Measurements from ENCODE around the gene KHDRBS2.
A peak's percentile ranks its signal among the peaks of the same experiment; 100 is the strongest.

The KHDRBS2 gene

DNA sequence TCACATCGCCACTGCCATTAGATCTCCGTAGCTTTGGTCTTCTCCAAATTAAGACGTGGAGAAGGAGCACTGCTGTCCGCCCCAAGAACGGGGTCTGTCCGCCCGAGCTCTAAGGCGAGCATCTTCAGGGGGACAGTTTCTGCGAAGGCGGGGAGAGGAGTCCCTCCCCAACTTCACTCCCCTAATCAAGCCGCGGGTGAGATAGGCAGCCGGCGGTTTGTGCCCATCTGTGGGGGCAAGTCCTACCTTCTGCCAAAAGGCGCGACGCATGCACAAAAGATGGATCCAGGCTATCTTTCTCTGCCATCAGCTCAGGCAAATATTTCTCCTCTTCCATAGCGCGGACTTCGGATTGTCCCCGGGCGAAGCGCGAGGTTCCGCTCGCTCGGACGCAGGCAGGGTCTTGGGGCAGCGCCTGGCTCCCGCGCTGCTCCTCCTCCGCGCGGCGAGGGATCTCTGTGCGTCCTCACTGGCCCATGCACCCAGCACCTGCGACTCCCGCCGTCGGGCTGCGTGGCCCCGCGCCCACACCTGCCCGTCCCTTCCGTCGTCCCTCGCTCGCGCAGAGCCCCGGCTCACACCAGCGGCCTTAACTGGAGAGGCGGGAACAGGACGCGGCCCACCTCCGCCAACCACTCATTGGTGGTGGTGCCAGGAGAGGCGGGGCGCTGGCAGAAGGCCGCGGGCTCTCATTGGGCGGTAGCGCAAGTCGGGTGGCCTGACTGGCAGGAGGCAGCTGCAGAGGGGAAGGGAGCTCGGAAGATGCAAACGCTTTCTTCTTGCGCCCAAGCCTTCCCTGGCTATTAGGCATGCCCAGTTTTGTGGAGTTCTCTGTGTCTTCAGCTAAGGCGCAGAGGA, at the start of gene KHDRBS2:
TSS of gene KHDRBS2 (minus strand) at position 614 of the 858 bp plus-strand sequence.
- peak within 1 kb of the TSS; percentile 98 for H3K4me3 Mint-ChIP-seq
- DNase-seq (ENCODE audit: low spot score in 2 of 2) (peak; percentile 84 to 85), ATAC-seq (ENCODE audit: low read depth) (peak; percentile 98)
- no peaks in the 10 kb centered on the region for H3K9me3 Mint-ChIP-seq
- H3K36me3 Mint-ChIP-seq: no peaks in the 10 kb centered on the region
- peak within 1 kb of the TSS; percentile 70 for H3K27ac Mint-ChIP-seq
- no peaks in the 10 kb centered on the region for H3K27me3 Mint-ChIP-seq
- peaks cover 20% of the 10 kb centered on the region for H3K4me1 Mint-ChIP-seq

GRCh38 chr6:62328607-62329006, 42.6 kb upstream of the KHDRBS2 start:
- Mint-ChIP-seq H3K9me3 (peaks cover 4% of the 10 kb centered on the region), H3K36me3 (no peaks in the 10 kb centered on the region), H3K27me3 (no peaks in the 10 kb centered on the region), H3K4me1 (peaks cover 17% of the 10 kb centered on the region), H3K27ac (peak overlapping the region; percentile 46), H3K4me3 (no peak overlapping the region)
- DNase-seq (ENCODE audit: low spot score in 2 of 2) (no peak), ATAC-seq (ENCODE audit: low read depth) (no peak)

DNA sequence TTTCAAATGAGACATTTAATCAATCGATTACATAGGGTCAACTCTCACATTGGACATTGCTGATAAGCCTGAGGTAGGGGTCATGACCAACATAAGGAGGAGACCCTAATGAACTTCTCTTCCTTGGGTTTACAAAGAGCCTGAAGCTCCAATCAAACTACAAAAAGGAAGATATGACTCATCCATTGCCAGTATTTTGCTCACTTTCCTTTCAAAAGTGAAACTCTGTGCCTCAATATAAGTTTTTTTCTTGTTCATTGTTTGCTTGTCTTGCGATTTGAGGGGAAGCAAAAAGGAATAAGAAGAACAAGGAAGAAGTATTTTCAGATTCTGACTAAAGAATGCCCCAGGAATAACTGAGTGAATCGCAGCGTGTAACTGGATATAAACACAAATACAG, 38.8 kb upstream of the KHDRBS2 start:
- no peak for ATAC-seq (ENCODE audit: low read depth)
- no peaks in the 10 kb centered on the region for H3K27me3 Mint-ChIP-seq
- no peak overlapping the region for H3K27ac Mint-ChIP-seq
- H3K36me3 Mint-ChIP-seq: no peaks in the 10 kb centered on the region
- H3K4me3 Mint-ChIP-seq: no peak overlapping the region
- no peaks in the 10 kb centered on the region for H3K9me3 Mint-ChIP-seq
- H3K4me1 Mint-ChIP-seq: peaks cover 17% of the 10 kb centered on the region
- DNase-seq (ENCODE audit: low spot score in 2 of 2): no peak

- Mint-ChIP-seq H3K9me3 (no peaks in the 10 kb centered on the region), H3K27me3 (no peaks in the 10 kb centered on the region)
Measured at GRCh38 chr6:62323818-62324431, 37.9 kb upstream of the KHDRBS2 start.

DNA sequence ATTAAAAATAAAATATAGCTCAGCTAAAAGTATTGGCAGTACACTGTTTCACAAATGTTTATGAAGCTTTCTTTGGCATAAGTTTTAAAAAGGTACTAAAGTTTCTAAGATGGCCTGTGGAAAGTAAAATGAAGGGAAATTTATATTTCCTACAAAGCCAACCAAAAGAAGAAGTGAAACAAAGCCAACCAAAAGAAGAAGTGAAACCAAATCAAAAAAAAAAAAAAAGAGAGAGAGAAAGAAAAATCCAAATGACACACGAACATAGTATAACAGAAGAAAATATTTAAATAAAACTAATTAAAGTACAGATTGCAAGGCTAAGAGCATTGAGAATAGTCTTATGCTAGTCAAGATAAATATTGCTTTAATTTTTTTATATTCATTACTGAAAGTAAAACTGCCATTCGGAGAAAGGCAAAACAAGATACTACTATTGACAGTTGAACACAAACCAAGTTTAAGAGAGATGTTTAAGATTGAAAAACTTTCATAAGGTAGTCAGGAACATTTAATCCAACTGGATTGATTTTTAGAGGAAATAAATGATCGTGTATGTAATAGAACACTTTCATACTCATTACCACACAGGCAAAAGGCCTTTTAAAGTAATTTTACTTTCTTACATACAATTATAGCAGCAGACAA, 12.8 kb upstream of the KHDRBS2 start:
- peak overlapping the region; percentile 8 for H3K4me3 Mint-ChIP-seq
- peaks cover 10% of the 10 kb centered on the region for H3K36me3 Mint-ChIP-seq
- H3K4me1 Mint-ChIP-seq: peaks cover 6% of the 10 kb centered on the region
- ATAC-seq (ENCODE audit: low read depth) (peak; percentile 91), DNase-seq (ENCODE audit: low spot score in 2 of 2) (peak in 1 of 2 donors; percentile 32)
- H3K27me3 Mint-ChIP-seq: no peaks in the 10 kb centered on the region
- H3K9me3 Mint-ChIP-seq: peaks cover 11% of the 10 kb centered on the region
- peak overlapping the region; percentile 2 for H3K27ac Mint-ChIP-seq

More at GRCh38 chr6:62323818-62324431, 37.9 kb upstream of the KHDRBS2 start:
- no peak overlapping the region for H3K27ac Mint-ChIP-seq
- H3K4me1 Mint-ChIP-seq: peaks cover 14% of the 10 kb centered on the region
- H3K4me3 Mint-ChIP-seq: no peak overlapping the region
- DNase-seq (ENCODE audit: low spot score in 2 of 2): no peak
- ATAC-seq (ENCODE audit: low read depth): no peak
- H3K36me3 Mint-ChIP-seq: no peaks in the 10 kb centered on the region

GRCh38 chr6:62296541-62296940, 10.5 kb upstream of the KHDRBS2 start:
- no peaks in the 10 kb centered on the region for H3K27me3 Mint-ChIP-seq

DNA sequence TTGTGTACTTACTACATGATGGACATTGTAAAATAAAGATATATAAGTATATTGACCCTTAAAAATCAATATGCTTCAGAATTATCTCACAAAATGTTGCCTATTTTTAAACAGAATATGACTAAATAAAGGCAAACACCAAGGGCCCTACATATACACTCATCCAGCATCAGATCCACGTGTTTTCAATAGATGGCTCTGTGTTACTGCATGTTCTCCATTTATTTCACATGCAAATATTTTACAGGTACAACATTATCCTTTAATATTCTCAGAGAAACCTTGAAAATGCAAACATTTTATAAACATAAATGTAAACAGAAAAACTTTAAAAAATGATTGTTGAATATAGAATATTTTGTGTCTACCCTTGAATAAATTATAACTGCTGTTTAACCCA, 2.9 kb upstream of the KHDRBS2 start:
- no peak overlapping the region for H3K27ac Mint-ChIP-seq
- H3K4me1 Mint-ChIP-seq: peaks cover 9% of the 10 kb centered on the region
- no peaks in the 10 kb centered on the region for H3K9me3 Mint-ChIP-seq
- no peaks in the 10 kb centered on the region for H3K27me3 Mint-ChIP-seq
- ATAC-seq (ENCODE audit: low read depth): no peak
- no peaks in the 10 kb centered on the region for H3K36me3 Mint-ChIP-seq
- DNase-seq (ENCODE audit: low spot score in 2 of 2): no peak
- no peak overlapping the region for H3K4me3 Mint-ChIP-seq

More at GRCh38 chr6:62296541-62296940, 10.5 kb upstream of the KHDRBS2 start:
- ATAC-seq (ENCODE audit: low read depth): no peak
- peaks cover 11% of the 10 kb centered on the region for H3K9me3 Mint-ChIP-seq
- H3K36me3 Mint-ChIP-seq: peaks cover 10% of the 10 kb centered on the region
- no peak overlapping the region for H3K27ac Mint-ChIP-seq
- no peak for DNase-seq (ENCODE audit: low spot score in 2 of 2)
- H3K4me3 Mint-ChIP-seq: no peak overlapping the region
- H3K4me1 Mint-ChIP-seq: peaks cover 6% of the 10 kb centered on the region

DNA sequence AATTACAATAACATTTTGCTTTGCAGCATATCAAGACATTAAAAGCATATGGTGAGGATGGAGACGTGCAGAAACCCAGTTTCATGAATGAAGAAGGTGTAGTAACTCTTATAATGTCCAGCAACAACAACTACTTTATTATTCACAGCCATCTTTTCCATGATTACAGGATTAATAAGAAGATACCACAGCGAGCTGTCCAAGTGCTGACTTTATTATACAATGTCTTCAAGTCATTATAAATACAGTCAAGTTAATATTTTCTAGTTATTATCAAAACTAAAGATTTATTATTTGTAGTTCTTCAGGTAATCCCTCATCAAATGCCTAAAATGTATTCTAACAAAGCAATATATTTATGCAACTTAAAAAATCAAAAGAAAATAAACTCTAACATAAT, 2.5 kb upstream of the KHDRBS2 start:
- no peaks in the 10 kb centered on the region for H3K27me3 Mint-ChIP-seq
- ATAC-seq (ENCODE audit: low read depth): no peak
- no peaks in the 10 kb centered on the region for H3K9me3 Mint-ChIP-seq
- H3K36me3 Mint-ChIP-seq: no peaks in the 10 kb centered on the region
- no peak overlapping the region for H3K27ac Mint-ChIP-seq
- H3K4me1 Mint-ChIP-seq: peaks cover 13% of the 10 kb centered on the region
- no peak overlapping the region for H3K4me3 Mint-ChIP-seq
- no peak for DNase-seq (ENCODE audit: low spot score in 2 of 2)

GRCh38 chr6:62286470-62286843, 432 bp upstream of the KHDRBS2 start:
- DNase-seq (ENCODE audit: low spot score in 2 of 2): peak in 1 of 2 donors; percentile 10
- ATAC-seq (ENCODE audit: low read depth): no peak
- H3K27me3 Mint-ChIP-seq: no peaks in the 10 kb centered on the region
- H3K4me1 Mint-ChIP-seq: peaks cover 20% of the 10 kb centered on the region
- no peaks in the 10 kb centered on the region for H3K9me3 Mint-ChIP-seq
- H3K27ac Mint-ChIP-seq: peak overlapping the region; percentile 70
- H3K36me3 Mint-ChIP-seq: no peaks in the 10 kb centered on the region
- H3K4me3 Mint-ChIP-seq: peak overlapping the region; percentile 98

DNA sequence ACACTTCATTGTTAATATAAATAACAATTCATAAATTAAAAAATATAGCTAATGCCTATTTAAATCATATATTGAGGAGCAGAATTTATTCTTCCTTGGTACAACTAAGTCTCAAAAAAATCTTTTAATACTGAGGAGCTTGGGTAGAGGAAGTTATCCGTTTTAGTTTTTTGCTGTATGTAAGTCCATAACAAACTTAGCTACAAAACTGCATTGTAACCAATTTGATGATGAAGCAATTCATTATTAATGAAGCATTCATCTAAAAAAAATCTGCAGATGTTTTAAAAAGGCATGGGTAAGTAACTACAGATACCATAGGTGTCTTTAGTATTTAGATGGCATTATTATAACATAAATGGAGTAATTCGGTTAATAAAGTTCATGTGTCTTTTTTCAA, 1.3 kb downstream of the KHDRBS2 start:
- ATAC-seq (ENCODE audit: low read depth) (no peak), DNase-seq (ENCODE audit: low spot score in 2 of 2) (no peak)
- H3K4me3 Mint-ChIP-seq: peak overlapping the region; percentile 98
- H3K36me3 Mint-ChIP-seq: no peaks in the 10 kb centered on the region
- H3K9me3 Mint-ChIP-seq: no peaks in the 10 kb centered on the region
- H3K27ac Mint-ChIP-seq: no peak overlapping the region
- peaks cover 20% of the 10 kb centered on the region for H3K4me1 Mint-ChIP-seq
- H3K27me3 Mint-ChIP-seq: no peaks in the 10 kb centered on the region

DNA sequence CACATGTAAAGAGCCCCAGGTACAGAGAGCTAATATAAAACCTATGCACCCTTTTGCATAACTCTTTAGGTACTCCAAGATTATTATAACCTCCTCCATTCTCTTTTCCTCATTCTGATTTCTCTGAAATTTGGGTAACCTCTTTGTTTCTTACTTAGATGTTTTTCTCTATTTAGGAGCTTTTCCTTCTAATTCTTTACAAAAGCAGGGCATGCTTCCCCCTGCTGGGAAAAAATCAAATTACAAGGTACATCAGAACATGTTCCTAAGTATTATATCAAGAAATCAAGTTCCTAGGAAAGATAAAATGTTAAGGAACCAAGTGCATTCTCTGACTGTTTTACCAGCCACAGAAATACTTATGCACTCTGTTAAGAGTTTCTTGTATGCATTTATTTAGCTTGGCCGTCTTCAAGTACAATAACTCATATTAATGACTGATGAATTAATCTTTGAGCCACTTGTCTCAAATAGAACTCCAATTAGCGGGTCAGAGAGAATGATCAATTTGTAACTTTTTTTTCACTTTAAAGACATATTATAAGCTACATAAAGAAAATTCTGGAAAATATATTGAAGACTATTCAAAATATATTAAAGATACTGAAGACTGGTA, 2.1 kb downstream of the KHDRBS2 start:
- Mint-ChIP-seq H3K4me1 (peaks cover 20% of the 10 kb centered on the region), H3K27me3 (no peaks in the 10 kb centered on the region), H3K36me3 (no peaks in the 10 kb centered on the region), H3K27ac (no peak overlapping the region), H3K4me3 (peak overlapping the region; percentile 69), H3K9me3 (no peaks in the 10 kb centered on the region)
- ATAC-seq (ENCODE audit: low read depth) (no peak), DNase-seq (ENCODE audit: low spot score in 2 of 2) (peak; percentile 12 to 29)

DNA sequence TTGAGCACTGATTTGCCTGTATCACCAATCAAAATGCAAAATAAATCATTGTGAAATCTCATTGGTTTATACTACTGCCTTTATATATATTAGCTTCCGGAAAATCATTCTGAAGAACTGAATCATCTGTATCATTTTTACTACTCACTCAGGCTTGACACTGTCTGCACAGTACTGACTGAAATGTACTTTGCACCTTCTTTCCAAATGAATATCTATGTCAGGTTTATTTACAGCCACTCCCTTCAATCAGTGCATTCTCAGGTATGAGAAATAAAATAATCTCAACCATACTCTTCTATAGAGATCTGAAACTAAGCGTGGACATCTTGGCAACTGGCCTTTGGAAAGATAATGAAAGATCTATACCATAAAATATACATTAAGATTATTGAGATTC, 2.7 kb downstream of the KHDRBS2 start:
- Mint-ChIP-seq H3K4me1 (peaks cover 20% of the 10 kb centered on the region), H3K36me3 (no peaks in the 10 kb centered on the region), H3K27me3 (no peaks in the 10 kb centered on the region), H3K4me3 (peak overlapping the region; percentile 12), H3K27ac (no peak overlapping the region), H3K9me3 (no peaks in the 10 kb centered on the region)
- ATAC-seq (ENCODE audit: low read depth): no peak
- no peak for DNase-seq (ENCODE audit: low spot score in 2 of 2)

- no peaks in the 10 kb centered on the region for H3K27me3 Mint-ChIP-seq
- H3K27ac Mint-ChIP-seq: no peak overlapping the region
- no peak for DNase-seq (ENCODE audit: low spot score in 2 of 2)
- H3K9me3 Mint-ChIP-seq: no peaks in the 10 kb centered on the region
- no peak overlapping the region for H3K4me3 Mint-ChIP-seq
- peaks cover 13% of the 10 kb centered on the region for H3K4me1 Mint-ChIP-seq
- no peaks in the 10 kb centered on the region for H3K36me3 Mint-ChIP-seq
- ATAC-seq (ENCODE audit: low read depth): no peak
Measured at GRCh38 chr6:62280099-62280498, 5.9 kb downstream of the KHDRBS2 start.

GRCh38 chr6:62272114-62272513, 13.9 kb downstream of the KHDRBS2 start:
- Mint-ChIP-seq H3K9me3 (no peaks in the 10 kb centered on the region), H3K4me1 (peaks cover 6% of the 10 kb centered on the region), H3K27ac (no peak overlapping the region), H3K27me3 (no peaks in the 10 kb centered on the region), H3K36me3 (peaks cover 1% of the 10 kb centered on the region), H3K4me3 (no peak overlapping the region)
- ATAC-seq (ENCODE audit: low read depth) (no peak), DNase-seq (ENCODE audit: low spot score in 2 of 2) (no peak)

Data from memory B cell (primary cell).